GM19395 (cell line): Measurements from ENCODE around the gene ATP6V1F.

ENCODE experiments used
- ATAC-seq: cut with Tn5 transposase; IDR thresholded peaks from one replicate; pipeline ENCODE4 v1.9.1; 2021; ENCODE audit warnings: mild to moderate bottlenecking, moderate library complexity; ENCODE audit not compliant: unreplicated experiment

ATP6V1F gene

DNA sequence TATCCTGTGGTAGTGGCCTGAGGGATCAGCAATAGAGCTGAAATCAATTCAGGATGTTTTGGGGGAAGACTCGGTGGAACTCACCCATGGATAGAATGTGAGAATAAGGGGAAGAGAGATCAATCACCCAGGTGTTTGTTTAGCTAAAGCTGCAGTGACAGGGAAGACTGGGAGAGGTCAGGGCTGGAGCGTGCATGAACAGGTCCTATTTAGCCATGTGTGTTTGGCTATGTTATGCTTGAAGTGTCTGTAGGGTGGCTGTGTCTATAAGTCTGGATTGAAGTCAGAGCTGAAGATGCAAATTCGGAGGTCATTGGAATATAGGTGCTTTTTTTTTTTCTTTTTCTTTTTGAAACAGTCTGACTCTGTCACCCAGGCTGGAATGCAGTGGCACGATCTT, 4.6 kb downstream of the ATP6V1F start:
- ATAC-seq: no peak

DNA sequence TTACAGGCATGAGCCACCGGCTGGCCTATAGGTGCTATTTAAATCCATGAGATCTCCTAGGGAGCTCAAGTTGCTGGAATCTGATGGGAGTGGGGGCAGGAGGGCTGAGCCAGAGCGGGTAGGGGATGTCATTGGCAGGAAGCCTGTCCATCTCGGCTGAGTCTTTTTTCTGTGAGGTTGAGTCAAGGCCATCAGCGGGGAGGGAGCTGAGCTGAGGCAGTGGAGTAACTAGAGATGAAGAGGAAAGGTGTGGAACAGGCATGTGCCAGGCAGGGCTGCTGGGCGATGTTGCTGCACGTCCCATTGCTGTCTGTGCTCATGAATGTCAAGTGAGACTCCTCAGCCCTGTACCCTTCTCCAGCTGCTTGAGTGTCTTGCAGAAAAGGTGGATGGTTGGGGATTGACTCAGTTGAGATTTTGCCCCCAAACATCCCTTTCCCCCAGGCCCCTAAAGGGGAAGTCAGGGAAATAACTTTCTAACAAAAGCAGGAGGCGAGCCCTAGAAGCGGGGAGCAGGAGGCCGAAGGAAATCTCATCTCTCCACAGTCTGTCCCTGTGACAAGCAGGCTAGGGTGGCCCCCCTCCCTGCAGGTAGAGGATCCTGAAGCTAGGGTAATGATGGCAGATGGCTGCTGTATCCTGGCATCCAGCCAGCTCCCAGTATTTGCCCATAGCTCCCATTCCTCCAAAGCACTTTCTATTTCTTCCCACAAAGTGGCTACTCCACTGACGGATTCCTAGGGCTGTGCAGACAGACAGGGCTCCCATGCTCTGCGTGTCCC, 5.4 kb downstream of the ATP6V1F start:
- no peak for ATAC-seq

DNA sequence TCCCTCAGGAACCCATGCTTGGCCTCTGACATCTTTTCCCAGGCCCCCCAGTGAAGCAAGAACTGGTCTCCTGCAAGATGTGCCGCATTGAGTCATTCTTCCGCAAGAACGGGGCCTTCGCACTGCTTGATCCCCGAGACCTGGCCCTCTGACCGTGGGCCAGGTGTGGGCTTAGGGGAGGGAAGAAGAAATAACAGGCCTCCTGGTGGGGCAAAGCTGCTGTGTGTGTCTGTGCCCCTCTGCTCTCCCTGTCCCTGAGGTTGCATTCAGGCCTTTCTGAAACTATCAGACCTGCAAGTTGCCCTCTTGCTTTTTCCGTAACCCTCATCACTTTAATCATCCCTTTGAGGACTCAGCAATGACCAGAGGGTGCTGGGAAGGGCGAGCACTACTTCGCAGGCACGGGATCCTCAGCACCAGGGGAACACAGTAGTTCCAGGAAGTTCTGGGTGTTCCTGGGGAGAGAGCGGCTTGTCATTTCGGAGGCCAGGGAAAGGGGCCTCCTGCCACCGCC, 6.0 kb downstream of the ATP6V1F start:
- ATAC-seq: no peak

DNA sequence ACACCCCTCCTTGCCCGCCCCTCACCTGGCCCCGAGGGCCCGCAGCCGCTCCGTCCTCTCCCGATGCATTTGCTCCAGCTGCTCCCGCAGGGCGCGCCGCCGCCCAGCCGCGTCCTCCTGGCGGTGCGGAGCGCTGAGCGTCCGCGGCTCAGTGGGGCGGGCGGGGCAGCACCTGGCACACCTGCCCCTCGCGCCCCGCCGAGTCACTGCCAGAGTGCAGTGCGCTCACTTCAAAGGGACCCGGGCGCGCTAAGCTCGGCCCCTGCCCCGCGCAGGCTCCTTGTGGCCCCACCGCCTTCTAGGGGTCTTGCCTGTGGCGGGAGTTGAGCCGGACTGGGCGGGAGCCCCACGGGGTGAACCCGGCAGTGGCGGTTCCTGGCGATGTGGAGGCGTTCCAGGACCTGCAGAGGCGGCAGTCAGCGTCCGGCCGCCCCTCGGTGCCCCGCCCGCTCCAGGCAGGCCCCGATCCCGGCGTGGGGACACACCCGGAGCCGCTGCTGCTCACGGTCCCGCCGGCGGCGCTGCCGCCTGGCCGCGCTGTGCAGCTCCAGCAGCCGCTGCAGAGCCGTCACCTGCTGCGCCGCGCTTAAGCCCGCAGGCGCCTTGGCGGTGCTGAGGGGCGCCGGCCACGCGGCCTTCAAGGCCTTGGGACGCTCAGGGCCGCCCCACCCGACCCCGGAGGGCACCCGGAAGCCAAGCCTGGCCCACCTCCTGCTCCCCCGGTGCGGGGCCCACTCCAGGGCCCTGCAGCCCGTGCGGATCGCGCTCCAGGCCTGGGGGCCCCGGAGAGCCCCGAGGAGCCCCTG, 6.7 kb downstream of the ATP6V1F start:
- peak; percentile 64 for ATAC-seq

DNA sequence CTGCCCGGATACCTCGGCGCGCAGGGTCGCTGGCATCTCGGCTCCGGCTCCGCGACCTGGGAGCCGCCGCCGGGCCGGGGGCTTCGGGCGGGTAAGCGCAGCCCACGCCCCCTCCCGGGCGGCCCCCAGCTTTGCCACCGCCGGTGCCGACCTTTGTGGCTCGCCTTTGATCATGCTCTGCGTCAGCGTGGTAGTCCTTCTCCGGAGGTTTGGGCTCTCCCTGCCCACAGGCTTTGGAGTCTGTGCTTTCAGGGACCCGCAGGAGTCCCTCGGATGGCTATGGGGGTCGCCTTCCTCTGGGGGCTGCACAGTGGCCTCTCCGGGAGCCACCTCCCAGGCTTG, 7.3 kb downstream of the ATP6V1F start:
- peak; percentile 29 for ATAC-seq

DNA sequence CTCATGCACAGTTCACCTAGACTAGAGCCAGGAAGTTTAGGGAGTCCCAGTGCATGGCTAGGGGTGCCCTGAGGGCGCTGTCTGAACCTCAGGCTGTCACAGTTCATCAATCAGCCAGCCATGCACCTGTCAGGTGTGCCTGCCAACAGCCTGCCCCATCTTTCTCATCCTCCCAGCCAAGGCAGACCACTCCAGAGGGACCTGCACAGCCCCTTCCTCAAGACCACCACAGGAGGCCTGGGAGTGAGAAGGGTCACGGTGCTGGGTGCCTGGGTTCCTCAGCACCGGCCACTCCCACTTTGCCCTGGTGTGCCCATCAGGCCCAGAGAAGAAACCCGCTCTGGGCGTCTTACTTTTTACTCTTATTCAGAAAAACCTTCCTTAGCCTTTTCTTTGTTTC, 8.4 kb downstream of the ATP6V1F start:
- no peak for ATAC-seq

DNA sequence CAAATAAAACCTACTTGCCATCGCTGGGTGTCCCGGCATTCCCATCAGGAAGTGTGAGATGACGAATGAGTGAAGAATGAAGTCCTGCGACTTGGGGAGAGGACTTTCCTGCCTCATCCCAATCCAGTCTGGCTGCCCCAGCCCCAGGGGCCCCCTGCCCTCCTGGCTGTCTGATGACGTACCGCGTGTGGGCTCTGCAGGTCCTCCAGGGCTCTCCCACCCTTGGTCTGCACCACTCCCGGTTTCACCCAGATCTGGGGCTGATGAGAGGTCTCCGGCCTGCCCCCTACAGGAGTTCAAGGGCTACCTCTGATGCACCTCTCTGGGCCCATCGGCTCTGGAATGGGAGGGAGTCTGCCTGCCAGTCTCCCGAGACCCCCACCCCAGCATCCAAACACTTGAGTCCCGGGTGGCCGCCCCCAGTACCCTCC, 9.8 kb downstream of the ATP6V1F start:
- ATAC-seq: no peak

DNA sequence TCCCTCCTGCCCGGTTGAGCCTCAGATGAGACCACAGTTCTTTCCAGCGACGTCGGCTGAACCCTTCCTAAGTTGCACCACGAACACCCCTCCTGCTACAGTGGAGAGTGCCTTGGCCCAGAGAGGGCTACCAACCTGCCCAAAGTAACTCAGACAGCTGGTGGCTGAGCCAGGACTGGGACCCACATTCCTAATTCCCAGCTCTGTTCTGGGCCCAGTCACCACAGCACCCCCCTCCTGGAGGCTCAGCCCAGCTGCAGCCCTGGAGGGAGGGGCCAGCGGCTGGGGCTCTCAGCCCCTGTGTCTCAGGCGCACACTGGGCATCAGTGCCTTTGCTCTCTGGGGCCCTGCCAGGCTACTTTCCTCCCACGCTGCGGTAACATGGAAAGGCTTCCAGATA, 10.6 kb downstream of the ATP6V1F start:
- no peak for ATAC-seq

DNA sequence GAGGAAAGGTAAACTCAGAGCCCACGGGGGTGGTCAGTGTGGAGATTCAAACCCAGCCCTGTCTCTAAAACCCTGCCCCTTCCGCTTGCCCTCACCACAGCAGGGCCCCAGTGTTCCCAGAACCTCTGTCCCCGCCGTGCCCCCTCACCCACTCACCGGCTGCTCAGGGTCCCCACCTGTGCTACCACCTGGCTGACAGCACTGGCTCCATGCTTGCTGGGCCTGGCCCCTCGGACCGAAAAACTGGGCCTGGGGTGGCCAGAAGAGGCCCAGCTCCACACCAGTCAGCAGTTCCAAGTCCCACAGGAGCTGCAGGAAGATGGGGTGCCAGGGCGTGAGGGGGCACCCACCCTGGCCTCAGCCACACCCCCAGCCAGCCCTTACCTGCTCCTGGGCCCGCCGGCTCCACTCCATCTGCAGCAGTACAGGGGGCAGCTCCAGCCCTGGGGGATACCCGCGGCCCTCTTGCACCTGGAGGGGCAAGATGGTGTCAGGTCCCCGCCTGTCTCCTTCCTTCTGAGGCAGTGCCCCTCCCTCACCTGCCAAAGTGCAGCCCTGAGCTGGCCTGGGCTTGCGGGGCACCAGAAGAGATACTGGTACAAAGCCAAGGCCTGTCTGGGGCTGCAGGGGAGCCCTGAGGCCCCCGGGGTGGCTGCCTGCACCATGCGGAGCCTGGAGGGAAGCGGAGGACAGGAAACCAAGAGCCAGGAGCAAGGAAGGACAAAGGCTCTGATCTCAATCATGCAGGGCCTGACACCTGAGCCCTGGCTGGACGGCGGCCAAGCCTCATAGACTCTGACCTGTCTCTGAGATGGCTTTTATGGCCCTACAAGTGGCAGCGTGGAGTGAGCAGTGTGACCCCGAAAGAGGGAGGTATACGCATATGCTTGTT, 11.7 kb downstream of the ATP6V1F start:
- ATAC-seq: no peak

DNA sequence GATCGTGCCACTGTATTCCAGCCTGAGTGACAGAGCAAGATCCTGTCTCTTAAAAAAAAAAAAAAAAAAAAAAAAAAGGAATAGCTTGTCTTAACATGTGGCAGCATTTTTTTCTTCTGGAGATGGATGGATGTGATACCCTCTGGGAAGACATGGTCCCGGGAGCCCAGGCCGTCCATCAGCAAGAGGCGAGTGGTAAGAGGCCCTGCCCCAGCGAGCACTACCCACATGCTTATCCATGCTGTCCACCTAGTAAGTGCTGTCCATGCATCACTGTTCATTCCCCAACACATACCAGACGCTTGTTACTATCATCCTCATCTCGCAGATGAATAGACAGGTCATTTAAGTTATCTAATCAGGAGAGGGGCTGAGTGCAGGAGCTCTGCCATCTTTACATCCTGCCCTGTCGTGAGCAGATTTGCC, 12.9 kb downstream of the ATP6V1F start:
- ATAC-seq: no peak

DNA sequence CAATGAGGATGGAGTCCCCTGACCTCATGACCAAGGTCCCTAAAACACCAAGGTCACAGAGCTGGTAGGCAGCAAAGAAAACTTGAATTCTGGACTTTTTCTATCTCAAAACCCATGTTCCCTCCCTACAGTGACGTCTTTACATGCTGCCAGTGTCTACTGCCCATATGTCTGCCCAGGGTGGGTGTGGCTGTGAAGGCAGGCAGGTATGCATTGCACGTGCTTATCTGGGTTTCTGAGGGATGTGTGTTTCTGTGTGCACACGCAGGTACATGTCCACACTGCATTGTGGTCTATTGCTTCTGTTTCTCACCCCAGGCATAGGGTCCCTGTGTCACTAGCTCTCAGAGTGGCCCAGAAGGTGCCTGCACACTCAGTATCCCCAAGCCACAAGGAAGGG, 13.5 kb downstream of the ATP6V1F start:
- no peak for ATAC-seq

DNA sequence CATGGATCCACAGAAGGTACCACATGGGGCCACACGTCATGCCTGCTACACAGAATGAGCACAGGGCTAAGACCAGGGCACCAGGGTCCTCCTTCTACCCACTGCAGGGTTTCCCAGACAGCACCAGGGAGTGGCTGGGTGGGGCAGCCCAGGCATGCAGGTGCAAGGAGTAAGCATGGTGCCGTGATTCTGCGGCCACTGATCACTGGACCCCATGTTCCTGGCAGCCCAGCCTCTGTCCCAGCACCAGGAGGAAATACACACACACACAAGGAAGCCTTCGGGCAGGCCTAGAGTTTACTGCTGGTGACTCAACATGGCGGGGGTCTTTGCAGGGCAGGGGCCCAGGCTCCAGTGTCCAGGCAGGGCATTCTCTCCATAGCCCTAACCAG, 13.9 kb downstream of the ATP6V1F start:
- no peak for ATAC-seq

DNA sequence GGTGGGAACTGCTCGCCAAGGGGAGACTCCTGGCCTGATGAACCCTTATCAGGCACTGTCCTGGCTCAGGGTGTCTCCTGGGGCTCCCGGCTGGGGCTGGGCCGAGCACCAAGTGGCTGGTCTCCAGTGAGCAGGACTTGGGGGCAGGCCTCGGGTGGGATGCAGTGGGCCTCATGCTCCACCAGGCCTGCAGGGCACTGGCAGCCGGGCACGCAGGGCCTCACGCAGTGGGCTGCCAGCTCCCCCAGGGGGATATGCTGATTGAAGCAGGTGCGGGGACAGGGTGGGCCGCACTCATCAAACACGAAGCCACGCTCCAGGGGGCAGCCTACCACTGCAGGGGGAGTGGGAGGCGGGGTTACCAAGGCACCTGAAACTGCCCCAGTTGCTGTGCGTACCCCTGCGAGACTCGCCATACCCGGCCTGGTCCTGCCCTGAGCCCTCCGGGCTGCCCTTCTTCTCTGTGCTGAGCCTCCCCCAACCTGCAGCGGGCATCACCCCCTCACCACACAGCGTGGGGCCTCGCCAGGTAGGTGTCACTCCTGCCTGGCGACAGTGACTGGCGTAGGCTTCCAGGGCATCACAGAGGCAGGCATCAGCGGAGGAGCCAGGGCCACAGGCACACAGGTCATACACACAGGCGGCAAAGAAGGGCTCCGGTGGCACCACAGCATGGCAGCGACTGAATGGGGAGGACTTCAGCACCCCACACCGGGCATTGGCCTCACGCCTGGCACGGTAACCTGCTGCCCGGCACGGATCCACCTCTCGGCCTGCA, 14.5 kb downstream of the ATP6V1F start:
- ATAC-seq: no peak

DNA sequence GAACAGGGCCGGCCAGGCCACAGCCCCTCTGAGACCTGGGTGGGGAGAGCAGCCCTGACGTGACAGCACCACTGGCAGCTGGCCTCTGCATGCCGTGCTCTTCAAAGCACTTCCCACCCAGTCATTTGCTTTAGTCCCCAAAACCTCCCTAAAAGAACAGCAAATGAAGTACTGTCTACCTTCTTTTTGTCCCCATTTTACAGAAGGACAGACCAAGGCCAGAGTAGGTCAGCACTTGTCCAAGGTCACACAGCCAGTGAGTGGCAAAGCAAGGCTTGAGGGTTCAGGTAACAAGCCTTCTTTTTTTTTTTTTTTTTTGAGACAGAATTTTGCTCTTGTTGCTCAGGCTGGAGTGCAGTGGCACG, 15.1 kb downstream of the ATP6V1F start:
- no peak for ATAC-seq

DNA sequence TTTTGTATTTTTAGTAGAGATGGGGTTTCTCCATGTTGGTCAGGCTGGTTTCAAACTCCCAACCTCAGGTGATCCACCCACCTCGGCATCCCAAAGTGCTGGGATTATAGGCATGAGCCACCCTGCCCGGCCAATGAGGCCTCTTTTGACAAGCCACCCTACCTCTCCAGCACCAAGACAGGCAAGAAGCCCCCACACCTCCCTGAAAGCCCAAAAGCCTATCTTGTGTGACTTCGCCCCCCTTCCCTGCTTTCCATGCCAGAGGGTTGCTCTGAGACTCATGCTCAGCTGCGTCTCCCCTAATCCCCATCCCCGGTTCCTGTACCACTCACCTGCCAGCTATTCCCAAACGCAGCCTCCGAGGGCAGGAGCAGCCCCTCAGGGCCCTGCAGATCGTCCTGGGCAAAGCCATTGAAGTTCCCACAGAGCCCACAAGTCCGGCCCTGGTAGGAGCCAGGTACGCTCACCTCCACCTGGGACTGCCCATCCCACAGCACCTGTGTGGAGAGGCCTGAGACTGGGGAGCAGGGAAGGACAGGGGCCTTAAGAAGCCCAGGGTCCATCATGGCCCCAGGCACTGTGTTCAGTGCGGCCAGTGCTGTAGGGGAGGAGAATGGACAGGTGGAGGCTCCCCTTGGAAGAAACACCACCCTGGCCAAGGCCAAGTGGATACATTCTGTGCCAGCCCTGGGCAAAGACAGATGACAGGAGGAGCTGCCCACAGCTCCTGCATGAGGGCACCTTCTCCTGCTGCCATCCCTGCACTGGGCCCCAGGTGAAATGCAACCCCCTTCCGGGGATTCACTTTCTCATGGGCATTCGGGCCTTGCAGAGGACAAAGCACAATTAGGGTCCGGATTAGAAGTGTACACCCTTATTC, 15.8 kb downstream of the ATP6V1F start:
- no peak for ATAC-seq

DNA sequence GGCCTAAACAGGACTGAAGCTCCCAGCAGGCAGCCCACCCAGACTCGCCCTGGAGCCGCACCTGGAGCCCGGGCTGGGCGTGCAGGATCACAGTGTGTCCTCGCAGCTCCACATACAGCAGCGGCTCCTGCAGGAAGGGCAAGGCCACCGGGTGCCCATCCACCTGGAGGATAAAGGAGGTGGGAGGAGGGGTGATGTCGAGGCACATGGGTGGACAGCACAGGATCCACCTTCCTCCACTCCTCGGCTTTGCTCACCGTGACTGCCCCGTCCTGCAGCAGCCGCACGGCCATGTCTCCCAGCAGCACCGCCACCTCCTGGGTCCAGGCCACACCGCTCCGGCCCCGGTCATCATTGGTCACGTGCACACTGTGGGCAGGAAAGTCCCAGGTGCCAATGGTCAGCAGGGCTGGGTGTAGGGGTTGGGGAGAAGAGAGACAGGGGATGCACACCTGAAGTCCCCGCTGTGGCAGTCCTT, 16.8 kb downstream of the ATP6V1F start:
- no peak for ATAC-seq

DNA sequence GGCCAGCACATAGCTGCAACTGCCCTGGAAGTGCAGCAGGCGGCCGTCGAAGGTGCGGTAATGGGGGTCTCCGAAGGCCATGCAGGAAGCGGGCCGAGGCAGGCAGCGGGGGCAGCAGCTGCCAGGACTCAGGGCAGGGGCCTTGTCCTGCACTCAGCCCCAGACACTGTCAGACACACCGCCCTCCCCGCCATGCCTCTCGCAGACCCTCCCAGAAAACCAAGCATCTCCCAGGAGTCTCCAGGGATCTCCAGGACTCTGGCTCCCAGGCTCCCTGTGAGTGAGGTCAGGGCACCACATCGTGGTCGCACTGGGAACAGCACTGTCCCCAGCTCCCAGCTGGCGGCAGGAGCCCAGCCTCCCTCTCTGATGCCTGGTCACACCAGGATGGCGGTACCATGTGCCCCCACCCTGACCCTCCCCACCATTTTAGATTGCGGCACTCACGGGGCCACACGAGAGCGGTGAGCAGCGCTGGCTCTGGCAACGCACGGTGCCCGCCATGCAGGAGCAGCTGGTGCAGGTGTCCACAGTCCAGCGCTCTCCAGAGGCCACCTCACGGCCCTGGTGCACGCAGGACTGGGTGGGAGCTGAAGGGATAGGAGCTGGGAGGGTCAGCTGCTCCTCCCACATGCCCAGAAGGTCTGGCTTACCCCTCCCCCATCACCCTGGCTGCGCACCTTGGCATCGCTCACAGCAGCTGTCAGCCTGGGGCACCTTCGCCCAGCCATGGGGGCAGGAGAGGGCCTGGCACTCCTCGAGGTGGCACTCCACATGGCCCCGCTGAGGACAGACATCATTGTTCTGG, 17.5 kb downstream of the ATP6V1F start:
- ATAC-seq: no peak

DNA sequence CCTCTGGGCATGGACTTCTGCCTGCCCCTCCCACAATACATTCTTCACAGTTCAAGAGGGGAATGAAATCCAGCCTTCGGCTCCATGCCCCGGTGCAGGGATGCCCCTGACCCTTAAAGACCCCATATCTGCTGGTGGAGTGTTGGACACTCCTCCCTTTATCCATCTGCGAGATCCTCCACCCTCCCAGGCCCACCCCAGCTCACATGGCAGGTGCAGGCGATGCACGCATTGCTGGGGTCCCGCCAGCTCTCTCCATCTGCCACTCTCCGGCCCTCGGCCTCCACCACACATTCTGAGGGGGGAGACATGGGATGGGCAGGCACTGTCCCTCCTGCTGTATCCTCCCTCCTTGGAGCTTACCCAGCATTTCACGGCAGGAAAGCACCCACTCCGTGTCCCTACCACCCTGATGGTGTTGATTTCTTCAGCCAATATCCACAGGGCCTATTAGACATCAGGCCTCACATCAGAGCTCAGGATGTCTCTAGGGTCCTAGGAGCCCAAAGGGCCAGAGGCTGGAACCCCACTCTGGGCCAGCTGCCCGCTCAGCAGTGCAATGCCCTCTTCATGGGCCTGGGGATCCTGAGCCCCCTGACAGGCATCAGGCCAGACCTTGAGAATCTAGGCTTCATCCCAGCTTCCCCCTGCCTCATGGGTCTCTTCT, 18.3 kb downstream of the ATP6V1F start:
- ATAC-seq: no peak
